ENCODE results near the gene ZNF613.
"Not testable (repeated sequence)": the region's sequence is repeated elsewhere in the genome, so short reads cannot be mapped to it uniquely, and the experiment has no call there.

Gene ZNF613

DNA sequence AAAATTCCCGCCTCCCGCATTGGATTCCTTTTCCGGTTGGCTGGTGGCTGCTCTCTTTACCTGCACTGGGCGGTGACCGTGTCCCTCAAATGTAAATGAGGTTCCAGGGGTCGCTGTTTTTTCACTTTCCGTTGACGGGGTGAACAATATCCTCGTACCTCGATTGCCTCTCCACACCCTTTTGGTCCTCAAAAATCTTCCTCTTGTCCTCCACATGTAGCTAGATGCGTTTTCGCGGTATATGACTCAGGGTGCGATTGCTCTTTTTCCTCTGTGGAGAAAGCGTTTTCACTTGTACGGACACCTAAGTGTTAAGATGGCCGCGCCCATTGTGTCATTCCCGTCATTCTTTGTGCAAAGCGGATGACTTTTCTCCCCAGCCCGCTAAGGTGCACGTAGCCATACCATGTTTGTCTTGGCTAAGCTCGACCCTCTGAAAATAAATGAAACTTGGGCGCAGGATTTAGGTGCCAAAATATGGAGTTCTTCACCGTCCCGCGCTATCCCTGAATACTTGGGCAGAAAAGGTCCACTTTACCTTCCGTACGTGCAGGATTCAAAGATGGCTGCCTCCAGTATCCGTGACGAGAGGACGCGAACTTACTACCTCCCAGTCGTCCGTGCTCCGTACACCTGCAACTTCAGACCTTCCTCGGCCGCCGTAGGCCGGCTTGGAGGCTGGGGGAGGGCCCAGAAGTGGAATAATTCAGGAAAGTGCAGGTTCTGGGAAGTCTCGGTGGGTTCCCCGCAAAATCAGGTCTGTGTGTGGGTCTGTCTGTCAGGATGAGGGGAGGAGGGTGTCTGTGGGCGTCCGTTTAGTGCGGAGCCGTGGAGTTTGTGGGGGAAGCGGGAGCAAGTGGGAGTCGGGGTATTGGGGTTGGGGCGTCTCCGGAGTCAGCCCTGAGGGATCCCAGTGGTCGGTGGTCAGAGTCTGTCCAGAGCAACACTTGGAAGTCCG is at the start of gene ZNF613:
ZNF613 (plus strand) TSS at position 689 of the 958 bp plus-strand sequence. CDS start 8,749 bp downstream, outside the sequence.
- peak; percentile 94 for DNase-seq

DNA sequence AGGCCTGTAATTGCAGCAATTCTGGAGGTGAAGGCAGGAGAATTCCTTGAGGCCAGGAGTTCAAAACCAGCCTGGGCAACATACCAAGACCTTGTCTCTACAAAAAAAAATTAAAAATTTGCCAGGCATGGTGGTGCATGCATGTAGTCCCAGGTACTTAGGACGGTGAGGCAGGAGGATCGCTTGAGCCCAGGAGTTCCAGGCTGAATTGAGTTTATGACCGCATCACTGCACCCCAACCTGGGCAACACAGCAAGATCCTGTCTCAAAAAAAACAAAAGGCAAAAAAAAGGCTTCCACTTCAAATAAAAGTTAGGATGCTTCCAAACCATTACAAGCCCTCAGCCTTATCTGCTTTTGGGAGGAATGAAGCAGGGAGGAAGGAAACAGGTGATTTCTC is 44.8 kb upstream of the ZNF613 start:
- no peak for DNase-seq

- DNase-seq = no peak
These were observed 42.6 kb upstream of the ZNF613 start for GRCh38 chr19:51884713-51885112.

GRCh38 chr19:51887522-51888498 is 39.5 kb upstream of the ZNF613 start, which contains the start of gene ZNF577:
ZNF577 (minus strand) TSS chr19:51887951; CDS start chr19:51880382, 7,569 bp downstream.
- DNase-seq = no peak

DNA sequence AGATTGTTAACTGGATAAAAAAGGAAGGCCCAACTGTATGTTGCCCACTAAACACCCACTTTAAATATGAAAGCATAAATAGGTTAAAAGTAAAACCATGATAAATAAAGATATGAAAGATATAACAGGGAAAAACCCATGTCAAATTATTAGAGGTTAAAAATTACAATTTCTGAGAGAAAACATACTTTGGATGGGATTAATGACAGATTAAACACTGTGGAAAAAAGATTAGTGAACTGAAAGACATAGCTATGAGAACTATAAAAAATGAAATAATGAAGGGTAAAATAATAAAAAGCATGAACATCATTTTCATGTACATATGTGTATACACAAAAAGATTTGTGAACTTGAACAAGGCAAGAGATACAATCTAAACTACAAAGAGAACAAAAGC is 37.3 kb upstream of the ZNF613 start:
- DNase-seq = no peak

- DNase-seq = no peak
These were observed 36.0 kb upstream of the ZNF613 start for GRCh38 chr19:51891193-51891747.

GRCh38 chr19:51901860-51902259 is 25.4 kb upstream of the ZNF613 start:
- no peak for DNase-seq

GRCh38 chr19:51903192-51903591 is 24.1 kb upstream of the ZNF613 start:
- no peak for DNase-seq

- peak; percentile 88 for DNase-seq
These were observed 22.7 kb upstream of the ZNF613 start, which contains the start of gene ZNF649 for GRCh38 chr19:51904331-51905165. ZNF649 (minus strand) TSS chr19:51905017; CDS start chr19:51900107, 4,910 bp downstream.

GRCh38 chr19:51905206-51905605 is 22.1 kb upstream of the ZNF613 start:
- no peak for DNase-seq

- DNase-seq = not testable (repeated sequence)
These were observed 21.6 kb upstream of the ZNF613 start for GRCh38 chr19:51905639-51906038.

DNA sequence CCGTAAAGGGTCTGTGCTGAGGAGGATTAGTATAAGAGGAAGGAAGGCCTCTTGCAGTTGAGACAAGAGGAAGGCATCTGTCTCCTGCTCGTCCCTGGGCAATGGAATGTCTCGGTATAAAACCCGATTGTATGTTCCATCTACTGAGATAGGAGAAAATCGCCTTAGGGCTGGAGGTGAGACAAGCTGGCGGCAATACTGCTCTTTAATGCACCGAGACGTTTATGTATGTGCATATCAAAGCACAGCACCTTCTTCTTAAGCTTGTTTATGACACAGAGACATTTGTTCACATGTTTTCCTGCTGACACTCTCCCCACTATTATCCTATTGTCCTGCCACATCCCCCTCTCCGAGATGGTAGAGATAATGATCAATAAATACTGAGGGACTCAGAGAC is 21.2 kb upstream of the ZNF613 start:
- DNase-seq = not testable (repeated sequence)

GRCh38 chr19:51907981-51908380 is 19.3 kb upstream of the ZNF613 start:
- DNase-seq = not testable (repeated sequence)

DNA sequence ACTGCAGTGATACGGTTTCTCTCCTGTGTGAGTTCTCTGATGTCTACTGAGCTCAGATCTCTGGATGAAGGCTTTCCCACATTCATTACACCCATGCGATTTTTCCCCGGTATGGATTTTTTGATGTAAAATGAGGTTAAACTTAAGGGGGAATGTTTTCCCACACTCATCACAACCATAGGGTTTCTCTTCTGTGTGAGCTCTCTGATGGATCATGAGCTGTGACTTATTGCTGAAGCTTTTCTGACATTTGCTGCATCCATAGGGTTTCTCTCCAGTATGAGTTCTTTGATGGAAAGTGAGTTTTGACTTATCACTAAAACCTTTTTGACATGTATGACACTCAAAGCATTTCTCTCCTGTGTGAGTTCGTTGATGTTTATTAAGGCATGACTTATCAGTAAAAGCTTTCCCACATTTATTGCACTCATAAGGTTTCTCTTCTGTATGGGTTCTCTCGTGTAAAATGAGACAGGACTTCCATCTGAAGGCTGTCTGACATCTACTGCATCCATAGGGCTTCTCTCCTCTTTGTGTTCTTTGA is 11.9 kb upstream of the ZNF613 start:
- no peak for DNase-seq

GRCh38 chr19:51916167-51916566 is 11.1 kb upstream of the ZNF613 start:
- no peak for DNase-seq

DNA sequence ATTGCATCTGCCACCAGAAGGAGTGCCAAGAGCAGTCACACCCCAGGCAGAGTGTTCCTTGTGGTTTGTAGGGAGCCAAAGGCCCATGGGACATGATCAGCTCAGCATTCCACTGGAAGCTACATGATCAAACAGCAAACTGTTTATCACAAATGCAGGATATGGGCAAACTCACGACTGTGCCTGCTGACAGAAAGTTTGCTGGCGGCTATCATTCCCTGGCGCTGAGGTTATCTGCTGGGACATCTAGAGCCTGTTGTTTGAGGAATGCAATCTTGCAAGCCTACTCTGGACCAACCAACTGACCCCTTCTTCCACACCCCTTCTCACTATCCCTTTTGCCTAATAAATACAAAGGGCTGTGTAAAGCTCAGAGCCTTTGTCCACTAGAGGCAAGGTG is 7.7 kb upstream of the ZNF613 start:
- no peak for DNase-seq

DNA sequence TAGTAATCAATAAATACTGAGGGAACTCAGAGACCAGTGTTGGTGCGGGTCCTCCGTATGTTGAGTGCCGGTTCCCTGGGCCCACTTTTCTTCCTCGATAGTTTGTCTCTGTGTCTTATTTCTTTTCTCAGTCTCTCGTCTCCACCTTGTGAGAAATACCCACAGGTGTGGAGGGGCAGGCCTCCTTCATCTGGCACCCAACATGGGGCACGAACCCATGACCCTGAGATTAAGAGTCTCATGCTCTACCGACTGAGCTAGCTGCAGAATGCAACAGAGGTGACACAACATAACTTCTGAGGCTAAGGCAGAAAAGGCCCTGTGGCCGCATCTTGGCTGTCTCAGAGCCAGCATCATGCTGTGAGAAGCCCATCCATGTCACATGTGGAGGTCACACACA is 5.3 kb upstream of the ZNF613 start:
- no peak for DNase-seq

GRCh38 chr19:51926426-51926783 is 867 bp upstream of the ZNF613 start:
- DNase-seq = no peak

DNA sequence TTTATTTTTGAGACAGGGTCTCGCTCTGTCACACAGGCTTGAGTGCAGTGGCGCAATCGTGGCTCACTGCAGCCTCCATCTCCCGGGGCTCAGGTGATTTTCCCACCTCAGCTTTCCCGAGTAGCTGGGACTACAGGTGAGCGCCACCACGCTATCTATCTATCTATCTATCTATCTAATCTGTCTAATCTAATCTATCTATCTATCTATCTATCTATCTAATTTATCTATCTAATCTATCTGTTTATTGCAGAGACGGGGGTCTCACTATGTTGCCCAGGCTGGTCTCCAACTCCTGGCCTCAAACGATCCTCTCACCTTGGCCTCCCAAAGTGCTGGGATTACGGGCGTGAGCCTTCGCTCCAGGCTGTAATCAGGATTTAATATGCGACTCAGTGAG is 587 bp downstream of the ZNF613 start:
- DNase-seq = no peak

DNA sequence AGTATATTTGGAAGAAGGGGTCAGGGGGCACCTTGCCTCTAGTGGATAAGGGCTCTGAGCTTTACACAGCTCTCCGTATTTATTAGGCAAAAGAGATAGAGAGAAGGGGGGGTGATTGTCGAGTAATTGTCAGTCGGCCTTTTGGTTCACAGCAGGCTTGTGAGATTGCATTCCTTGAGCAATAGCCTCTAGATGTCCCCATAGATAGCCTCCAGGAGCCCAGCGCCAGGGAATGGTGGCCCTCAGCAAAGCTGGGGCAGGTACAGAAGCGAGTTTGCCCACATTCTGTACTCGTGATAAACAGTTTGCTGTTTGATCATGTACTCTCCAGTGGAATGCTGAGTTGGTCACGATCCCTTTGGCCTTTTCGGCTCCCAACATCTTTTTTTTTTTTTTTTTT is 4.6 kb downstream of the ZNF613 start:
- DNase-seq = no peak

GRCh38 chr19:51938936-51939335 is 11.7 kb downstream of the ZNF613 start:
- no peak for DNase-seq

All from NCI-H1105 (cell line).